Measurements from ENCODE around the gene SLC8A2. TPM values are rescaled to one million over a fixed set of nuclear protein-coding genes. Genes with fewer than 3 reads are reported as not detected.

Gene SLC8A2
- total and polyA plus RNA-seq, 2 of the 8 experiments (the other 6 are each of a cell fraction or from before 2014, with no cell fraction given) = 7.3 to 12.4 TPM

GRCh38 chr19:47494211-47494547 is 22.5 kb upstream of the SLC8A2 start (continued):
- TF ChIP-seq POU5F1 (IDR thresholded peaks at IDR 0.05; ENCODE audit: low read depth, low read length) = no peak
- no peak for TF ChIP-seq YY1 (IDR thresholded peaks at IDR 0.05; ENCODE audit: low read depth, low read length)
- TF ChIP-seq KDM1A (IDR thresholded peaks at IDR 0.05; ENCODE audit: borderline replicate concordance, low read length) = no peak
- no peak for TF ChIP-seq NRF1 (IDR thresholded peaks at IDR 0.05; ENCODE audit: low read depth, low read length)
- no peak for TF ChIP-seq FOSL1 (IDR thresholded peaks at IDR 0.05; ENCODE audit: insufficient read depth, low read depth, low read length)
